Neural progenitor cell (in vitro differentiated cells): ENCODE results near the gene GMPPB.
"Not testable (repeated sequence)": the region's sequence is repeated elsewhere in the genome, so short reads cannot be mapped to it uniquely, and the experiment has no call there.

Experiments used
- EZH2 ChIP-seq: fragments of 200-600 bp; sonication (generic); IDR thresholded peaks from 2 replicates; pipeline ENCODE4 v1.6.1; 2017; ENCODE audit warnings: antibody characterized with exemption, mild to moderate bottlenecking, moderate library complexity
- EZH2phosphoT487 ChIP-seq: fragments of 200-600 bp; sonication (generic); IDR thresholded peaks from 2 replicates; pipeline ENCODE4 v1.6.1; 2017; ENCODE audit warnings: antibody characterized with exemption
- TF ChIP-seq, protein P1 (sequence below): fragments of 200-600 bp; sonication (generic); IDR thresholded peaks from 2 replicates; pipeline ENCODE4 v1.5.1; 2017; ENCODE audit warnings: antibody characterized with exemption, mild to moderate bottlenecking

DNA sequence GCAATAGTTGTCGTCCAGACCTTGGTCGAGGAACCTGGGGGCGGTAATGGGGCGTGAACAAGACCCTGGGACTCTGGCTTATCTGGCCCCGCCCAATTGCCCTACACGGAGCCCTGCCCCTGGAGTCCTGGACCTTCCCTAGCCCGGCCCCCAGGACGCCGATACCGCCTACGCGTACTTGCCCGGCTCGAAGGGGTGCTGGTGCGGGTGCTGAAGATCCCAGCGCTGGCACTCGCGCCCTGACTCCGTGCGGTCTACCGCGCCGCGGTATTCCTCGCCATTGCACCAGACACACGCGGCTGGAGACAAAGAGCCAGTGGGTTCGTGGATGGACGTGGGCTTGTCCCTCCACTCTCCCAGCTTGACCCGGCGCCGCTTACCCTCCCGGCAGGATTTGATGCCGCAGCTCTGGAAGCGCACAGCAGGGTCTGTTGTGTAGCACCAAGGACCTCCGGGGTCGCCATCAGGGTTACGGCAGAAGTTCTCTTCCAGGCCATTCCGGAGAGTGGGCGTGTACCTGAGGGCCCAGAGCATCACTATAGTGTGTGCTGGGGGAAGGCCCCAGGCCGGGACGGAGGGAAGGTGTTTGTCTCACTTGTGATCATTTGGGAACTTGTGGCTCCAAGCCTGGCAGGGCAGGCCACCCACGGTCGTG is 36.9 kb downstream of the GMPPB start:
- TF ChIP-seq, protein P1, sequence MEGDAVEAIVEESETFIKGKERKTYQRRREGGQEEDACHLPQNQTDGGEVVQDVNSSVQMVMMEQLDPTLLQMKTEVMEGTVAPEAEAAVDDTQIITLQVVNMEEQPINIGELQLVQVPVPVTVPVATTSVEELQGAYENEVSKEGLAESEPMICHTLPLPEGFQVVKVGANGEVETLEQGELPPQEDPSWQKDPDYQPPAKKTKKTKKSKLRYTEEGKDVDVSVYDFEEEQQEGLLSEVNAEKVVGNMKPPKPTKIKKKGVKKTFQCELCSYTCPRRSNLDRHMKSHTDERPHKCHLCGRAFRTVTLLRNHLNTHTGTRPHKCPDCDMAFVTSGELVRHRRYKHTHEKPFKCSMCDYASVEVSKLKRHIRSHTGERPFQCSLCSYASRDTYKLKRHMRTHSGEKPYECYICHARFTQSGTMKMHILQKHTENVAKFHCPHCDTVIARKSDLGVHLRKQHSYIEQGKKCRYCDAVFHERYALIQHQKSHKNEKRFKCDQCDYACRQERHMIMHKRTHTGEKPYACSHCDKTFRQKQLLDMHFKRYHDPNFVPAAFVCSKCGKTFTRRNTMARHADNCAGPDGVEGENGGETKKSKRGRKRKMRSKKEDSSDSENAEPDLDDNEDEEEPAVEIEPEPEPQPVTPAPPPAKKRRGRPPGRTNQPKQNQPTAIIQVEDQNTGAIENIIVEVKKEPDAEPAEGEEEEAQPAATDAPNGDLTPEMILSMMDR, result not testable (repeated sequence)
- TF ChIP-seq EZH2, EZH2phosphoT487: not testable (repeated sequence)
